K562 (cell line): Measurements from ENCODE around the gene RAB13. TPM values are rescaled to one million over a fixed set of nuclear protein-coding genes. Genes with fewer than 3 reads are reported as not detected.

ENCODE experiments used
- BCOR ChIP-seq: fragments of 450-650 bp; IDR thresholded peaks from 2 replicates; pipeline ENCODE4 v1.6.1; 2016
- DMBX1 ChIP-seq: fragments of 250-450 bp; sonication (Bioruptor Pico); IDR thresholded peaks from 2 replicates; pipeline ENCODE4 v1.8.0; 2022; ENCODE audit warnings: inconsistent platforms, mild to moderate bottlenecking, moderate library complexity, borderline replicate concordance
- E2F5 ChIP-seq: sonication (generic); formaldehyde crosslinking; IDR thresholded peaks from 2 replicates; pipeline ENCODE4 v1.8.0; 2022; ENCODE audit warnings: mild to moderate bottlenecking, missing genetic modification reagents
- EP400 ChIP-seq: fragments of 450-650 bp; IDR thresholded peaks from 2 replicates; pipeline ENCODE4 v1.6.1; 2017; ENCODE audit warnings: antibody characterized with exemption, mild to moderate bottlenecking, moderate library complexity
- ETS1 ChIP-seq: conservative IDR thresholded peaks from 2 replicates; pipeline ENCODE4 v1.6.1; 2011; ENCODE audit warnings: low read depth, mild to moderate bottlenecking, low read length; ENCODE audit not compliant: control insufficient read depth
- FOS ChIP-seq: IDR thresholded peaks from 3 replicates; pipeline ENCODE4 v1.6.1; 2011; ENCODE audit not compliant: insufficient read length; ENCODE audit errors: extremely low read depth
- HSF4 ChIP-seq: fragments of 250-450 bp; sonication (Bioruptor Pico); IDR thresholded peaks from 2 replicates; pipeline ENCODE4 v2.1.2; 2022; ENCODE audit warnings: mild to moderate bottlenecking, moderate library complexity, borderline replicate concordance
- ID3 ChIP-seq, 2 experiments: fragments of 250-450 bp in 1 of 2; fragments of 450-650 bp in 1 of 2; sonication (Bioruptor Pico) in 1 of 2; IDR thresholded peaks; 2 replicates each; pipeline versions ENCODE4 v1.6.1 to v1.8.0; 2016 to 2021; ENCODE audit warnings: mild to moderate bottlenecking in 2 of 2, moderate library complexity in 2 of 2, missing compliant biosample characterization in 1 of 2, missing genetic modification characterization in 1 of 2
- IRF2 ChIP-seq: sonication (generic); formaldehyde crosslinking; IDR thresholded peaks from 2 replicates; pipeline ENCODE4 v1.8.1; 2022; ENCODE audit warnings: mild to moderate bottlenecking, missing genetic modification reagents
- MCM7 ChIP-seq, 2 experiments: fragments of 450-650 bp; IDR thresholded peaks; 2 replicates each; pipeline ENCODE4 v1.6.1; 2016 to 2018
- MEIS2 ChIP-seq: fragments of 450-650 bp; IDR thresholded peaks from 2 replicates; pipeline ENCODE4 v1.6.1; 2014; ENCODE audit warnings: mild to moderate bottlenecking; ENCODE audit not compliant: partially characterized antibody
- POLR2A ChIP-seq: fragments of 450-650 bp; conservative IDR thresholded peaks from 2 replicates; pipeline ENCODE4 v1.6.1; 2016
- RB1 ChIP-seq: fragments of 450-650 bp; IDR thresholded peaks from 2 replicates; pipeline ENCODE4 v1.6.1; 2017; ENCODE audit warnings: low read depth, mild to moderate bottlenecking
- RBM34 ChIP-seq: fragments of 200-400 bp; formaldehyde crosslinking; IDR thresholded peaks from 2 replicates; pipeline ENCODE4 v1.6.1; 2018; ENCODE audit warnings: low read length, borderline replicate concordance; ENCODE audit not compliant: insufficient read depth
- SOX6 ChIP-seq: fragments of 450-650 bp; IDR thresholded peaks from 2 replicates; pipeline ENCODE4 v1.6.1; 2014; ENCODE audit warnings: mild to moderate bottlenecking
- TAF15 ChIP-seq: fragments of 200-400 bp; formaldehyde crosslinking; IDR thresholded peaks from 2 replicates; pipeline ENCODE4 v1.6.1; 2017; ENCODE audit warnings: mild to moderate bottlenecking, low read depth, low read length, moderate library complexity
- ZBED1 ChIP-seq: IDR thresholded peaks from 2 replicates; pipeline ENCODE4 v1.6.1; 2014
- ZBTB8A ChIP-seq: fragments of 450-650 bp; IDR thresholded peaks from 2 replicates; pipeline ENCODE4 v1.6.1; 2018; ENCODE audit warnings: mild to moderate bottlenecking, moderate library complexity; ENCODE audit not compliant: partially characterized antibody
- ZFP91 ChIP-seq: sonication (generic); formaldehyde crosslinking; IDR thresholded peaks from 2 replicates; pipeline ENCODE4 v1.8.0; 2022; ENCODE audit warnings: mild to moderate bottlenecking, missing genetic modification reagents
- ZKSCAN1 ChIP-seq: fragments of 150-350 bp; IDR thresholded peaks from 2 replicates; pipeline ENCODE4 v1.6.1; 2016; ENCODE audit warnings: low read depth, low read length
- ZNF707 ChIP-seq: fragments of 250-450 bp; sonication (Bioruptor Pico); conservative IDR thresholded peaks from 2 replicates; pipeline ENCODE4 v1.8.0; 2022; ENCODE audit warnings: inconsistent platforms, mild to moderate bottlenecking, moderate library complexity
- ZNF764 ChIP-seq: fragments of 250-450 bp; sonication (Bioruptor Pico); IDR thresholded peaks from 2 replicates; pipeline ENCODE4 v1.4.0; 2020; ENCODE audit warnings: low read depth, mild to moderate bottlenecking, moderate library complexity
- polyA plus RNA-seq, 8 experiments: library from polyadenylated mRNA; depleted of rRNA in 4 of 8; stranded (reverse) in 5 of 8; unstranded in 3 of 8; fragments of >200 nt; fragmentation: Nextera tagmentation in 2 of 8; fragmentation: Illumina TruSeq in 1 of 8; extraction: Ambion mirVana in 2 of 8; extraction: Trizol in 1 of 8; gene quantifications; 2 replicates each; pipeline versions ENCODE4 v1.2.1 to v1.2.3, GENCODE V29; 2011 to 2014; ENCODE audit warnings: inconsistent platforms in 1 of 8, missing spikeins in 1 of 8
- total RNA-seq, 7 experiments: library from RNA; depleted of rRNA in 6 of 7; stranded (reverse); fragments of >200 nt in 6 of 7; fragmentation: Illumina TruSeq in 2 of 7; extraction: Trizol in 2 of 7; gene quantifications; 2 replicates each; pipeline versions ENCODE4 v1.2.1 to v1.2.3, GENCODE V29; 2011 to 2021; ENCODE audit warnings: low replicate concordance in 1 of 7

RAB13 gene
- total and polyA plus RNA-seq, 9 of the 15 experiments (the other 6 are each of a cell fraction or from before 2014, with no cell fraction given) = 22.3 to 100 (median 39.8) TPM

- TF ChIP-seq ETS1 = peak; percentile 100
- TF ChIP-seq E2F5 (CRISPR knock-in tag) = no peak
- TF ChIP-seq IRF2 (CRISPR knock-in tag) = no peak
- TF ChIP-seq EP400 = peak; percentile 66; the same call in 1 of the 2 replicates
- no peak for TF ChIP-seq RBM34
- TF ChIP-seq RB1 = no peak; the same call in 1 of the 2 replicates
- no peak for TF ChIP-seq ZKSCAN1
- no peak for TF ChIP-seq SOX6
- peak; percentile 89 for TF ChIP-seq DMBX1
- peak; percentile 74 for TF ChIP-seq POLR2A
- TF ChIP-seq ZFP91 (CRISPR knock-in tag) = no peak
- TF ChIP-seq ZBTB8A = no peak
- TF ChIP-seq ZNF707 (CRISPR knock-in tag) = no peak
- no peak for TF ChIP-seq ZNF764
- TF ChIP-seq ID3 (CRISPR knock-in tag; IDR thresholded peaks at IDR 0.05) = no peak
- peak; percentile 71 for TF ChIP-seq ID3 (tag; IDR thresholded peaks at IDR 0.05)
- TF ChIP-seq TAF15 = no peak
- TF ChIP-seq HSF4 (CRISPR knock-in tag) = no peak
- TF ChIP-seq ZBED1 = peak; percentile 20; the same call in 1 of the 2 replicates
- TF ChIP-seq MCM7 (IDR thresholded peaks at IDR 0.05) = no peak
- peak; percentile 83 for TF ChIP-seq MEIS2
- peak; percentile 43; the same call in 1 of the 2 replicates for TF ChIP-seq BCOR
- no peak for TF ChIP-seq FOS
These were observed 27.8 kb downstream of the RAB13 start, which contains the start of gene CRTC2 (continued) for GRCh38 chr1:153958111-153958960.
